CD4-positive, alpha-beta T cell (primary cell): Measurements from ENCODE around the gene ATP5PD. TPM values are rescaled to one million over a fixed set of nuclear protein-coding genes. Genes with fewer than 3 reads are reported as not detected.

ENCODE experiments used
- ATAC-seq: fragments of 200-7000 bp; cut with Tn5 transposase; one replicate; pipeline ENCODE4 v1.10.0; 2022; ENCODE audit warnings: mild to moderate bottlenecking; ENCODE audit not compliant: poor library complexity
- CTCF ChIA-PET: fragments of 350-600 bp; sonication (Branson Sonifier 250); formaldehyde crosslinking; loops from one replicate; lab custom pipeline; 2021; ENCODE audit warnings: antibody characterized with exemption, inconsistent platforms; lab: Charles Lee
- POLR2A ChIA-PET: fragments of 350-600 bp; sonication (Branson Sonifier 250); formaldehyde crosslinking; loops from one replicate; lab custom pipeline; 2021; ENCODE audit warnings: antibody characterized with exemption, inconsistent platforms; lab: Charles Lee
- DNase-seq, 14 experiments: peaks; one replicate each; pipeline ENCODE4 v3.0.0-alpha.2; 2013 to 2020; ENCODE audit warnings: mixed read lengths in 2 of 14
- H3K27ac ChIP-seq, 2 donors: one replicate each; pipeline versions ENCODE4 v1.5.1 to v1.7.0; 2013; ENCODE audit warnings: low read length in 2 of 2, low read depth in 1 of 2, mild to moderate bottlenecking in 1 of 2
- H3K27me3 ChIP-seq, 2 experiments: 1 replicate in 1 of 2; 2 replicates in 1 of 2; pipeline versions ENCODE4 v1.6.1 to v1.7.0; 2013; ENCODE audit warnings: low read length in 2 of 2, control low read depth in 1 of 2, mild to moderate bottlenecking in 1 of 2, moderate library complexity in 1 of 2; ENCODE audit not compliant: insufficient read depth in 2 of 2, control insufficient read depth in 1 of 2
- H3K36me3 ChIP-seq: one replicate; pipeline ENCODE4 v1.6.1; 2013; ENCODE audit warnings: low read length, control low read depth; ENCODE audit not compliant: insufficient read depth
- H3K4me1 ChIP-seq: one replicate; pipeline ENCODE4 v1.6.1; 2013; ENCODE audit warnings: low read length, control low read depth; ENCODE audit not compliant: insufficient read depth
- H3K4me3 ChIP-seq: one replicate; pipeline ENCODE4 v1.5.1; 2013; ENCODE audit warnings: mild to moderate bottlenecking, low read length, moderate library complexity
- H3K9me3 ChIP-seq, 2 experiments: 1 replicate in 1 of 2; 2 replicates in 1 of 2; pipeline versions ENCODE4 v1.6.1 to v1.7.0; 2013; ENCODE audit warnings: low read length in 2 of 2, mild to moderate bottlenecking in 2 of 2, control low read depth in 1 of 2, moderate library complexity in 1 of 2; ENCODE audit not compliant: control insufficient read depth in 1 of 2, insufficient read depth in 1 of 2
- H3K27ac Mint-ChIP-seq: one replicate; pipeline ENCODE4 v1.8.0; 2020; ENCODE audit warnings: mixed read lengths
- H3K27me3 Mint-ChIP-seq: one replicate; pipeline ENCODE4 v1.8.0; 2021; ENCODE audit warnings: mixed read lengths
- H3K36me3 Mint-ChIP-seq: one replicate; pipeline ENCODE4 v1.8.0; 2021; ENCODE audit warnings: low read depth, mixed read lengths
- H3K4me1 Mint-ChIP-seq: one replicate; pipeline ENCODE4 v1.8.0; 2021; ENCODE audit warnings: low read depth, mixed read lengths
- H3K4me3 Mint-ChIP-seq: one replicate; pipeline ENCODE4 v1.8.0; 2020; ENCODE audit warnings: mild to moderate bottlenecking, mixed read lengths
- H3K9me3 Mint-ChIP-seq: one replicate; pipeline ENCODE4 v1.8.0; 2020; ENCODE audit warnings: mixed read lengths
- intact Hi-C, 2 experiments: fragments of 100-400 bp; cut with DNase I in 1 of 2; cut with micrococcal nuclease in 1 of 2; formaldehyde crosslinking; loops; one replicate each; pipeline versions ENCODE4 v1.15.1 to v1.9.0; 2023 to 2025; cut with DNase I, micrococcal nuclease
- total RNA-seq, 174 experiments: library from RNA in 2 of 174; stranded (reverse) in 2 of 174; gene quantifications; one replicate each; pipeline ENCODE4 v1.2.3 and lab custom pipeline; 2021 to 2026
- TF ChIP-seq, protein P1 (sequence below): fragments of 200-600 bp; IDR thresholded peaks from one replicate; pipeline ENCODE4 v1.8.0; 2022; ENCODE audit warnings: antibody characterized with exemption, mild to moderate bottlenecking

The ATP5PD gene
- total RNA-seq, 2 experiments from 2014 or later, result 98.5 to 112 TPM

DNA sequence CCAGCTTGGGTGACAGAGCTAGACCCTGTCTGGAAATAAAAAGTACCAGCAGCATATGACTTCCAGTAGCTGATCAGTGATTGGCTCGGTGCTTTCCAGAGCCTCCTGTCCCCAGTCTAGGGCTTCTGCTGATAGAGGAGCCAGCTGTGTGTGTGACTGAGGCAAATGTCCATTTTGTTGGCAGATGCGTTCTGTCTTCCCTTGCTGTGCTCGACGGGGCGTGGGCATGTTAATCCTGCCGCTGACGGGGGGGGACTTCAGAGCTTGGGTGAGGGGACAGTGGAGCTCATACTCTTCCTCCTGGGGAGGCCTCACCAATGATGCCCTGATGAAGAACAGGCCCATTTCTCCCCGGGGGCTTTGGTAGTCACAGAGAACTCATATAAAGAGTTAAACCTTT, 14.8 kb upstream of the ATP5PD start:
- H3K4me3 ChIP-seq, result no peak overlapping the region
- Mint-ChIP-seq H3K4me3 (no peak overlapping the region), H3K4me1 (peaks cover 24% of the 10 kb centered on the region), H3K9me3 (no peaks in the 10 kb centered on the region), H3K27ac (no peak overlapping the region), H3K27me3 (no peaks in the 10 kb centered on the region), H3K36me3 (peaks cover 62% of the 10 kb centered on the region)
- H3K36me3 ChIP-seq, result peaks cover 58% of the 10 kb centered on the region
- no peak overlapping the region for H3K27ac ChIP-seq
- ChIA-PET CTCF (no interaction called here), POLR2A (interaction anchor here (0.6 to 1.1 kb wide), 2 partner anchors 14 to 143 kb away, joined by 3 to 4 read pairs; no protein-coding TSS in a partner anchor)
- H3K27me3 ChIP-seq, result no peaks in the 10 kb centered on the region
- H3K4me1 ChIP-seq, result peaks cover 16% of the 10 kb centered on the region
- TF ChIP-seq, protein P1, sequence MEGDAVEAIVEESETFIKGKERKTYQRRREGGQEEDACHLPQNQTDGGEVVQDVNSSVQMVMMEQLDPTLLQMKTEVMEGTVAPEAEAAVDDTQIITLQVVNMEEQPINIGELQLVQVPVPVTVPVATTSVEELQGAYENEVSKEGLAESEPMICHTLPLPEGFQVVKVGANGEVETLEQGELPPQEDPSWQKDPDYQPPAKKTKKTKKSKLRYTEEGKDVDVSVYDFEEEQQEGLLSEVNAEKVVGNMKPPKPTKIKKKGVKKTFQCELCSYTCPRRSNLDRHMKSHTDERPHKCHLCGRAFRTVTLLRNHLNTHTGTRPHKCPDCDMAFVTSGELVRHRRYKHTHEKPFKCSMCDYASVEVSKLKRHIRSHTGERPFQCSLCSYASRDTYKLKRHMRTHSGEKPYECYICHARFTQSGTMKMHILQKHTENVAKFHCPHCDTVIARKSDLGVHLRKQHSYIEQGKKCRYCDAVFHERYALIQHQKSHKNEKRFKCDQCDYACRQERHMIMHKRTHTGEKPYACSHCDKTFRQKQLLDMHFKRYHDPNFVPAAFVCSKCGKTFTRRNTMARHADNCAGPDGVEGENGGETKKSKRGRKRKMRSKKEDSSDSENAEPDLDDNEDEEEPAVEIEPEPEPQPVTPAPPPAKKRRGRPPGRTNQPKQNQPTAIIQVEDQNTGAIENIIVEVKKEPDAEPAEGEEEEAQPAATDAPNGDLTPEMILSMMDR, result no peak
- ATAC-seq (no peak), DNase-seq (no peak)
- intact Hi-C loops, result loop anchor here (2.0 to 10.0 kb wide), 5 partner anchors 46 to 141 kb away; partner anchors contain the start of genes ARMC7 (in 1 of the 2) and SUMO2 (in 1 of the 2)
- no peaks in the 10 kb centered on the region for H3K9me3 ChIP-seq

- Mint-ChIP-seq H3K4me3 (no peak overlapping the region), H3K9me3 (no peaks in the 10 kb centered on the region), H3K4me1 (peaks cover 24% of the 10 kb centered on the region), H3K27me3 (no peaks in the 10 kb centered on the region), H3K36me3 (peaks cover 68% of the 10 kb centered on the region), H3K27ac (no peak overlapping the region)
- no peaks in the 10 kb centered on the region for H3K27me3 ChIP-seq
- H3K36me3 ChIP-seq, result peaks cover 58% of the 10 kb centered on the region
- ATAC-seq (no peak), DNase-seq (no peak)
- TF ChIP-seq, protein P1, result no peak
- H3K9me3 ChIP-seq, result no peaks in the 10 kb centered on the region
- ChIA-PET CTCF (interaction anchor here (0.8 to 1.5 kb wide), 3 partner anchors 53 to 111 kb away, joined by 3 to 4 read pairs (median 4); no protein-coding TSS in a partner anchor), POLR2A (interaction anchor here (0.6 to 2.0 kb wide), 7 partner anchors 9 to 210 kb away, joined by 3 to 11 read pairs (median 5); partner anchors contain the start of genes ARMC7, KCTD2 and MIF4GD)
- no peak overlapping the region for H3K4me3 ChIP-seq
- no peak overlapping the region for H3K27ac ChIP-seq
- H3K4me1 ChIP-seq, result peaks cover 15% of the 10 kb centered on the region
- intact Hi-C loops, result loop anchor here (2.0 to 10.0 kb wide), 5 partner anchors 46 to 141 kb away; partner anchors contain the start of genes ARMC7 (in 1 of the 2) and SUMO2 (in 1 of the 2)
These were observed 14.3 kb upstream of the ATP5PD start for GRCh38 chr17:75061055-75061438.

- Mint-ChIP-seq H3K27ac (no peak overlapping the region), H3K4me3 (no peak overlapping the region), H3K27me3 (no peaks in the 10 kb centered on the region), H3K4me1 (peaks cover 21% of the 10 kb centered on the region), H3K9me3 (no peaks in the 10 kb centered on the region), H3K36me3 (peaks cover 71% of the 10 kb centered on the region)
- DNase-seq, result no peak
- TF ChIP-seq, protein P1, result no peak
- Histone ChIP-seq H3K27me3 (no peaks in the 10 kb centered on the region), H3K4me1 (peaks cover 12% of the 10 kb centered on the region), H3K27ac (no peak overlapping the region), H3K4me3 (no peak overlapping the region), H3K9me3 (no peaks in the 10 kb centered on the region), H3K36me3 (peaks cover 62% of the 10 kb centered on the region)
- ChIA-PET POLR2A (interaction anchor here (0.9 to 2.0 kb wide), 18 partner anchors 10 to 210 kb away, joined by 3 to 13 read pairs (median 5); partner anchors contain the start of genes ARMC7, KCTD2, MIF4GD and MRPL58), CTCF (interaction anchor here (0.8 to 1.5 kb wide), 7 partner anchors 12 to 141 kb away, joined by 3 to 5 read pairs (median 3); no protein-coding TSS in a partner anchor)
- ATAC-seq, result no peak
- intact Hi-C loops, result loop anchor here (2.0 to 10.0 kb wide), 5 partner anchors 47 to 142 kb away; partner anchors contain the start of genes ARMC7 (in 1 of the 2) and SUMO2 (in 1 of the 2)
These were observed 13.8 kb upstream of the ATP5PD start for GRCh38 chr17:75060434-75061054.
